ENCODE measurements around the gene HDAC4.

The HDAC4 gene

GRCh38 chr2:239164335-239164871, 236.4 kb downstream of the HDAC4 start:
- no peak for TF ChIP-seq EZH2 (IDR thresholded peaks at IDR 0.05; ENCODE audit: borderline replicate concordance, low read length)
- TF ChIP-seq CTCF (IDR thresholded peaks at IDR 0.05; ENCODE audit: low read length): no peak
- no peaks in the 10 kb centered on the region for H3K9me2 ChIP-seq (ENCODE audit: low read depth, low read length)
- H3K79me2 ChIP-seq (ENCODE audit: insufficient read depth, low read length): no peaks in the 10 kb centered on the region
- no peak overlapping the region for H3K4me3 ChIP-seq (ENCODE audit: low read depth, low read length, poor library complexity, severe bottlenecking)
- no peak overlapping the region for H3K4me2 ChIP-seq (ENCODE audit: low read length)
- no peaks in the 10 kb centered on the region for H3F3A ChIP-seq (ENCODE audit: insufficient read depth, low read length)
- H3K9ac ChIP-seq (ENCODE audit: low read length): no peak overlapping the region
- no peaks in the 10 kb centered on the region for H4K20me1 ChIP-seq (ENCODE audit: insufficient read depth, low read length)
- no peak overlapping the region for H2AFZ ChIP-seq (ENCODE audit: low read length)
- no peaks in the 10 kb centered on the region for H3K4me1 ChIP-seq (ENCODE audit: insufficient read depth, low read length, severe bottlenecking)
- no peaks in the 10 kb centered on the region for H3K36me3 ChIP-seq (ENCODE audit: insufficient read depth, low read length)
- H3K9me3 ChIP-seq (ENCODE audit: low read length): no peaks in the 10 kb centered on the region
- no peaks in the 10 kb centered on the region for H3K27me3 ChIP-seq (ENCODE audit: insufficient read depth, low read length)
- no peak overlapping the region for H3K27ac ChIP-seq (ENCODE audit: low read depth, low read length, poor library complexity, severe bottlenecking)

- H3F3A ChIP-seq (ENCODE audit: insufficient read depth, low read length): no peaks in the 10 kb centered on the region
Observed at GRCh38 chr2:239163688-239164334, 237.0 kb downstream of the HDAC4 start.

GRCh38 chr2:239162976-239163687, 237.7 kb downstream of the HDAC4 start:
- no peaks in the 10 kb centered on the region for H3K79me2 ChIP-seq (ENCODE audit: insufficient read depth, low read length)
- no peaks in the 10 kb centered on the region for H3K36me3 ChIP-seq (ENCODE audit: insufficient read depth, low read length)
- no peak overlapping the region for H2AFZ ChIP-seq (ENCODE audit: low read length)

More at GRCh38 chr2:239163688-239164334, 237.0 kb downstream of the HDAC4 start:
- no peak overlapping the region for H3K27ac ChIP-seq (ENCODE audit: low read depth, low read length, poor library complexity, severe bottlenecking)
- H3K9me3 ChIP-seq (ENCODE audit: low read length): no peaks in the 10 kb centered on the region
- no peak for TF ChIP-seq CTCF (IDR thresholded peaks at IDR 0.05; ENCODE audit: low read length)
- no peak for TF ChIP-seq EZH2 (IDR thresholded peaks at IDR 0.05; ENCODE audit: borderline replicate concordance, low read length)
- H2AFZ ChIP-seq (ENCODE audit: low read length): no peak overlapping the region
- no peaks in the 10 kb centered on the region for H3K4me1 ChIP-seq (ENCODE audit: insufficient read depth, low read length, severe bottlenecking)
- no peaks in the 10 kb centered on the region for H3K36me3 ChIP-seq (ENCODE audit: insufficient read depth, low read length)
- H3K4me2 ChIP-seq (ENCODE audit: low read length): no peak overlapping the region
- no peak overlapping the region for H3K4me3 ChIP-seq (ENCODE audit: low read depth, low read length, poor library complexity, severe bottlenecking)
- H3K79me2 ChIP-seq (ENCODE audit: insufficient read depth, low read length): no peaks in the 10 kb centered on the region
- H3K9ac ChIP-seq (ENCODE audit: low read length): no peak overlapping the region
- no peaks in the 10 kb centered on the region for H3K9me2 ChIP-seq (ENCODE audit: low read depth, low read length)
- no peaks in the 10 kb centered on the region for H3K27me3 ChIP-seq (ENCODE audit: insufficient read depth, low read length)
- no peaks in the 10 kb centered on the region for H4K20me1 ChIP-seq (ENCODE audit: insufficient read depth, low read length)

More at GRCh38 chr2:239162976-239163687, 237.7 kb downstream of the HDAC4 start:
- Histone ChIP-seq H3K27me3 (ENCODE audit: insufficient read depth, low read length) (no peaks in the 10 kb centered on the region), H3K9me3 (ENCODE audit: low read length) (no peaks in the 10 kb centered on the region), H3K4me3 (ENCODE audit: low read depth, low read length, poor library complexity, severe bottlenecking) (no peak overlapping the region), H3F3A (ENCODE audit: insufficient read depth, low read length) (no peaks in the 10 kb centered on the region), H3K27ac (ENCODE audit: low read depth, low read length, poor library complexity, severe bottlenecking) (no peak overlapping the region), H4K20me1 (ENCODE audit: insufficient read depth, low read length) (no peaks in the 10 kb centered on the region), H3K9ac (ENCODE audit: low read length) (no peak overlapping the region), H3K4me2 (ENCODE audit: low read length) (no peak overlapping the region), H3K4me1 (ENCODE audit: insufficient read depth, low read length, severe bottlenecking) (no peaks in the 10 kb centered on the region), H3K9me2 (ENCODE audit: low read depth, low read length) (no peaks in the 10 kb centered on the region)
- TF ChIP-seq EZH2 (IDR thresholded peaks at IDR 0.05; ENCODE audit: borderline replicate concordance, low read length): no peak
- no peak for TF ChIP-seq CTCF (IDR thresholded peaks at IDR 0.05; ENCODE audit: low read length)
